HCT116 (cell line): ENCODE measurements around the gene ROCK1. TPM values are rescaled to one million over a fixed set of nuclear protein-coding genes. Genes with fewer than 3 reads are reported as not detected.

Experiments used
- ATAC-seq: fragments of 200-7000 bp; cut with Tn5 transposase; 2 replicates; pipeline ENCODE4 v1.9.1; 2020; ENCODE audit warnings: mild to moderate bottlenecking, moderate library complexity
- BruUV-seq: library from RNA; stranded (reverse); fragments of 400-500 nt; replicated peaks from 2 replicates; lab custom pipeline; 2021; lab: Mats Ljungman, UMichigan
- CTCF ChIA-PET: fragments of 300-600 bp; sonication (Branson Sonifier 250); formaldehyde crosslinking; loops from one replicate; lab custom pipeline; 2021; ENCODE audit warnings: antibody characterized with exemption; lab: Charles Lee
- POLR2A ChIA-PET: fragments of 300-600, 350-600 bp; sonication (Branson Sonifier 250); formaldehyde crosslinking; loops from one replicate; lab custom pipeline; 2021; ENCODE audit warnings: antibody characterized with exemption; lab: Charles Lee
- RAD21 ChIA-PET, 2 experiments: fragments of 300-600 bp; sonication (Branson Sonifier 250); formaldehyde crosslinking; loops; one replicate each; lab custom pipeline; 2023; ENCODE audit warnings: low total read pairs in 2 of 2; ENCODE audit not compliant: uncharacterized antibody in 2 of 2, unreplicated experiment in 2 of 2, low non-redundant PET in 1 of 2; lab: Charles Lee
- DNase-seq: peaks from one replicate; pipeline ENCODE4 v3.0.0-alpha.2; 2010; ENCODE audit warnings: low read depth, low spot score
- H2AFZ ChIP-seq: fragments of 200-600 bp; shearing (Covaris generic), sonication (generic); 2 replicates; pipeline ENCODE4 v1.6.1; 2017; ENCODE audit warnings: low read depth, mixed run types, mixed read lengths, antibody characterized with exemption, low read length; ENCODE audit not compliant: poor library complexity, severe bottlenecking
- H3K27ac ChIP-seq: 2 replicates; pipeline ENCODE4 v1.5.1; 2012; ENCODE audit warnings: low read depth, low read length
- H3K27me3 ChIP-seq: fragments of 200-600 bp; sonication (generic); 2 replicates; pipeline ENCODE4 v1.6.1; 2016; ENCODE audit warnings: mixed run types, low read length, mixed read lengths; ENCODE audit not compliant: insufficient read depth
- H3K36me3 ChIP-seq, 2 experiments: fragments of 200-500 bp in 1 of 2; fragments of 200-600 bp in 1 of 2; sonication (Bioruptor generic) in 1 of 2; sonication (generic) in 1 of 2; 2 replicates each; pipeline versions ENCODE4 v1.5.1 to v1.6.1; 2014 to 2016; ENCODE audit warnings: low read length in 2 of 2, inconsistent platforms in 1 of 2, mixed read lengths in 1 of 2, mixed run types in 1 of 2; ENCODE audit not compliant: insufficient read depth in 2 of 2, control insufficient read depth in 1 of 2
- H3K4me1 ChIP-seq, 2 experiments: fragments of 200-600 bp in 1 of 2; sonication (generic) in 1 of 2; 2 replicates each; pipeline versions ENCODE4 v1.5.1 to v1.6.1; 2012 to 2017; ENCODE audit warnings: low read length in 2 of 2, inconsistent platforms in 1 of 2, mild to moderate bottlenecking in 1 of 2, mixed read lengths in 1 of 2, mixed run types in 1 of 2, moderate library complexity in 1 of 2; ENCODE audit not compliant: insufficient read depth in 2 of 2, control insufficient read depth in 1 of 2
- H3K4me2 ChIP-seq: fragments of 200-600 bp; sonication (generic); 2 replicates; pipeline ENCODE4 v1.6.1; 2017; ENCODE audit warnings: mixed run types, low read length, mixed read lengths
- H3K4me3 ChIP-seq, 2 experiments: fragments of 200-600 bp in 1 of 2; sonication (generic) in 1 of 2; replicated peaks in 1 of 2; 2 replicates each; pipeline ENCODE4 v1.5.1; 2011 to 2016; ENCODE audit warnings: low read length in 2 of 2, control low read depth in 1 of 2, low read depth in 1 of 2, mild to moderate bottlenecking in 1 of 2, mixed read lengths in 1 of 2, mixed run types in 1 of 2
- H3K79me2 ChIP-seq: fragments of 200-600 bp; sonication (generic); 2 replicates; pipeline ENCODE4 v1.6.1; 2017; ENCODE audit warnings: mild to moderate bottlenecking, mixed run types, low read length, moderate library complexity, mixed read lengths; ENCODE audit not compliant: insufficient read depth
- H3K9ac ChIP-seq: fragments of 200-600 bp; sonication (generic); 2 replicates; pipeline ENCODE4 v1.6.1; 2016; ENCODE audit warnings: low read length, mixed read lengths
- H3K9me2 ChIP-seq: fragments of 200-600 bp; sonication (generic), shearing (Covaris generic); 2 replicates; pipeline ENCODE4 v1.6.1; 2017; ENCODE audit warnings: mixed run types, mild to moderate bottlenecking, moderate library complexity; ENCODE audit not compliant: insufficient read depth
- H3K9me3 ChIP-seq, 2 experiments: fragments of 200-500 bp in 1 of 2; fragments of 200-600 bp in 1 of 2; sonication (Bioruptor generic) in 1 of 2; sonication (generic) in 1 of 2; 2 replicates each; pipeline ENCODE4 v1.6.1; 2014 to 2017; ENCODE audit warnings: low read length in 2 of 2, mixed read lengths in 2 of 2, inconsistent platforms in 1 of 2, low read depth in 1 of 2, mild to moderate bottlenecking in 1 of 2, mixed run types in 1 of 2, moderate library complexity in 1 of 2; ENCODE audit not compliant: control insufficient read depth in 1 of 2, insufficient read depth in 1 of 2
- H4K20me1 ChIP-seq: fragments of 200-600 bp; sonication (generic), shearing (Covaris generic); 2 replicates; pipeline ENCODE4 v1.6.1; 2017; ENCODE audit warnings: mixed run types, mild to moderate bottlenecking, moderate library complexity; ENCODE audit not compliant: insufficient read depth
- CBX3 ChIP-seq: IDR thresholded peaks from 2 replicates; pipeline ENCODE4 v1.6.1; 2012; ENCODE audit warnings: low read depth
- CEBPB ChIP-seq: IDR thresholded peaks from 2 replicates; pipeline ENCODE4 v1.6.1; 2012; ENCODE audit warnings: low read depth
- ELF1 ChIP-seq: IDR thresholded peaks from 2 replicates; pipeline ENCODE4 v1.6.1; 2012; ENCODE audit warnings: low read depth, borderline replicate concordance
- EZH2 ChIP-seq: fragments of 200-600 bp; sonication (generic); IDR thresholded peaks from 2 replicates; pipeline ENCODE4 v1.6.1; 2017; ENCODE audit warnings: antibody characterized with exemption, mixed run types
- EZH2phosphoT487 ChIP-seq: fragments of 200-600 bp; IDR thresholded peaks from 2 replicates; pipeline ENCODE4 v1.6.1; 2018; ENCODE audit warnings: antibody characterized with exemption, borderline replicate concordance
- JUND ChIP-seq: IDR thresholded peaks from 2 replicates; pipeline ENCODE4 v1.6.1; 2012
- POLR2AphosphoS5 ChIP-seq: IDR thresholded peaks from 2 replicates; pipeline ENCODE4 v1.6.1; 2011; ENCODE audit warnings: mild to moderate bottlenecking, low read depth, low read length, moderate library complexity
- SIN3A ChIP-seq: IDR thresholded peaks from 2 replicates; pipeline ENCODE4 v1.6.1; 2012; ENCODE audit warnings: low read depth
- TCF7L2 ChIP-seq: IDR thresholded peaks from 2 replicates; pipeline ENCODE4 v1.7.0; 2011; ENCODE audit warnings: borderline replicate concordance, inconsistent platforms; ENCODE audit not compliant: insufficient read depth, insufficient read length; ENCODE audit errors: extremely low read depth
- YY1 ChIP-seq: IDR thresholded peaks from 2 replicates; pipeline ENCODE4 v1.6.1; 2011; ENCODE audit warnings: low read length, low read depth, moderate library complexity, mild to moderate bottlenecking; ENCODE audit not compliant: insufficient replicate concordance; ENCODE audit errors: extremely low read depth
- ZFX ChIP-seq: fragments of 450-650 bp; IDR thresholded peaks from 2 replicates; pipeline ENCODE4 v1.6.1; 2017
- ZNF274 ChIP-seq: fragments of 200-500 bp; sonication (Bioruptor generic); IDR thresholded peaks from 2 replicates; pipeline ENCODE4 v1.6.1; 2014; ENCODE audit warnings: mild to moderate bottlenecking, low read depth, low read length, inconsistent platforms
- intact Hi-C: fragments of 100-400 bp; cut with micrococcal nuclease; formaldehyde crosslinking; loops from 2 replicates; pipeline ENCODE4 v1.10.0; 2022
- total RNA-seq: library from RNA; stranded (reverse); gene quantifications from one replicate; pipeline ENCODE4 v1.2.1, GENCODE V29; 2021; ENCODE audit not compliant: unreplicated experiment
- TF ChIP-seq, protein P1 (sequence below): IDR thresholded peaks from 2 replicates; pipeline ENCODE4 v1.6.1; 2012
- TF ChIP-seq, protein P2 (sequence below): IDR thresholded peaks from 2 replicates; pipeline ENCODE4 v1.6.1; 2012
- TF ChIP-seq, protein P3 (sequence below): IDR thresholded peaks from 2 replicates; pipeline ENCODE4 v1.6.1; 2012; ENCODE audit warnings: low read depth

Gene ROCK1
- total RNA-seq, 1 experiment from 2014 or later = 38.1 TPM

DNA sequence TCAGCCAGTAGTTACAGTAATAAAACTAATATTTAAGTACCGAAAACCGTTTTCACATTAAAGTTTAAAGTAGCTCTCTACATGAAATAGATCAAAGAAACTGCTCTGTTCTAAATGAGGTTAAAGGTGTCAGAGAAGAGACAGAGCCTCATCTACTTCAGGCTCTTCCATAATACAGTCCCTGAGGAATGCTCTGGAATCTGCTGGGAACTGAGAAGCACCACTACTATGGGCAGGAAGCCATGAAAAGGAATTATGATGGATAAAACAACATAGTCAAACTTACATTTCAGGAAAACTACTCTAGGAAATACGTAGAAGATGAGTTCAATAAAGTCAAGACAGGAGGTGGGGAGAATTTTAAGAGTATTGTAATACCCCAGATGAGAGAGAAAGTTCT, 60.0 kb downstream of the ROCK1 start:
- Histone ChIP-seq H3K4me3 (no peak overlapping the region), H3K9me2 (no peaks in the 10 kb centered on the region), H3K4me1 (no peaks in the 10 kb centered on the region), H3K9ac (no peak overlapping the region), H3K36me3 (no peaks in the 10 kb centered on the region), H3K27me3 (no peaks in the 10 kb centered on the region), H2AFZ (no peak overlapping the region), H3K4me2 (no peak overlapping the region), H4K20me1 (no peaks in the 10 kb centered on the region; the same call in 1 of the 2 replicates), H3K27ac (no peak overlapping the region), H3K79me2 (peaks cover 65% of the 10 kb centered on the region), H3K9me3 (no peaks in the 10 kb centered on the region)
- ChIA-PET POLR2A (no interaction called here), RAD21 (no interaction called here), CTCF (no interaction called here)
- BruUV-seq = no TSS peak
- ATAC-seq (no peak), DNase-seq (no peak)
- intact Hi-C loops = loop anchor here (10.0 kb wide), 1 partner anchor 123 kb away; no protein-coding TSS in a partner anchor
- no peak for TF ChIP-seq EZH2phosphoT487
- TF ChIP-seq ZNF274 = no peak
- no peak for TF ChIP-seq TCF7L2
- no peak for TF ChIP-seq ZFX
- TF ChIP-seq, protein P1, sequence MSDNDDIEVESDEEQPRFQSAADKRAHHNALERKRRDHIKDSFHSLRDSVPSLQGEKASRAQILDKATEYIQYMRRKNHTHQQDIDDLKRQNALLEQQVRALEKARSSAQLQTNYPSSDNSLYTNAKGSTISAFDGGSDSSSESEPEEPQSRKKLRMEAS = no peak
- TF ChIP-seq JUND = no peak
- no peak for TF ChIP-seq CBX3
- TF ChIP-seq POLR2AphosphoS5 = no peak
- no peak for TF ChIP-seq EZH2
- TF ChIP-seq, protein P2, sequence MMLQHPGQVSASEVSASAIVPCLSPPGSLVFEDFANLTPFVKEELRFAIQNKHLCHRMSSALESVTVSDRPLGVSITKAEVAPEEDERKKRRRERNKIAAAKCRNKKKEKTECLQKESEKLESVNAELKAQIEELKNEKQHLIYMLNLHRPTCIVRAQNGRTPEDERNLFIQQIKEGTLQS = no peak
- no peak for TF ChIP-seq ELF1
- no peak for TF ChIP-seq SIN3A
- TF ChIP-seq CEBPB = no peak
- no peak for TF ChIP-seq YY1
- TF ChIP-seq, protein P3, sequence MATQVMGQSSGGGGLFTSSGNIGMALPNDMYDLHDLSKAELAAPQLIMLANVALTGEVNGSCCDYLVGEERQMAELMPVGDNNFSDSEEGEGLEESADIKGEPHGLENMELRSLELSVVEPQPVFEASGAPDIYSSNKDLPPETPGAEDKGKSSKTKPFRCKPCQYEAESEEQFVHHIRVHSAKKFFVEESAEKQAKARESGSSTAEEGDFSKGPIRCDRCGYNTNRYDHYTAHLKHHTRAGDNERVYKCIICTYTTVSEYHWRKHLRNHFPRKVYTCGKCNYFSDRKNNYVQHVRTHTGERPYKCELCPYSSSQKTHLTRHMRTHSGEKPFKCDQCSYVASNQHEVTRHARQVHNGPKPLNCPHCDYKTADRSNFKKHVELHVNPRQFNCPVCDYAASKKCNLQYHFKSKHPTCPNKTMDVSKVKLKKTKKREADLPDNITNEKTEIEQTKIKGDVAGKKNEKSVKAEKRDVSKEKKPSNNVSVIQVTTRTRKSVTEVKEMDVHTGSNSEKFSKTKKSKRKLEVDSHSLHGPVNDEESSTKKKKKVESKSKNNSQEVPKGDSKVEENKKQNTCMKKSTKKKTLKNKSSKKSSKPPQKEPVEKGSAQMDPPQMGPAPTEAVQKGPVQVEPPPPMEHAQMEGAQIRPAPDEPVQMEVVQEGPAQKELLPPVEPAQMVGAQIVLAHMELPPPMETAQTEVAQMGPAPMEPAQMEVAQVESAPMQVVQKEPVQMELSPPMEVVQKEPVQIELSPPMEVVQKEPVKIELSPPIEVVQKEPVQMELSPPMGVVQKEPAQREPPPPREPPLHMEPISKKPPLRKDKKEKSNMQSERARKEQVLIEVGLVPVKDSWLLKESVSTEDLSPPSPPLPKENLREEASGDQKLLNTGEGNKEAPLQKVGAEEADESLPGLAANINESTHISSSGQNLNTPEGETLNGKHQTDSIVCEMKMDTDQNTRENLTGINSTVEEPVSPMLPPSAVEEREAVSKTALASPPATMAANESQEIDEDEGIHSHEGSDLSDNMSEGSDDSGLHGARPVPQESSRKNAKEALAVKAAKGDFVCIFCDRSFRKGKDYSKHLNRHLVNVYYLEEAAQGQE = no peak
